ENCODE data around the gene KLHL29.

The KLHL29 gene

GRCh38 chr2:23649819-23650218 lies 264.8 kb downstream of the KLHL29 start:
- H3K27ac ChIP-seq: no peak overlapping the region
- TF ChIP-seq, protein P1, sequence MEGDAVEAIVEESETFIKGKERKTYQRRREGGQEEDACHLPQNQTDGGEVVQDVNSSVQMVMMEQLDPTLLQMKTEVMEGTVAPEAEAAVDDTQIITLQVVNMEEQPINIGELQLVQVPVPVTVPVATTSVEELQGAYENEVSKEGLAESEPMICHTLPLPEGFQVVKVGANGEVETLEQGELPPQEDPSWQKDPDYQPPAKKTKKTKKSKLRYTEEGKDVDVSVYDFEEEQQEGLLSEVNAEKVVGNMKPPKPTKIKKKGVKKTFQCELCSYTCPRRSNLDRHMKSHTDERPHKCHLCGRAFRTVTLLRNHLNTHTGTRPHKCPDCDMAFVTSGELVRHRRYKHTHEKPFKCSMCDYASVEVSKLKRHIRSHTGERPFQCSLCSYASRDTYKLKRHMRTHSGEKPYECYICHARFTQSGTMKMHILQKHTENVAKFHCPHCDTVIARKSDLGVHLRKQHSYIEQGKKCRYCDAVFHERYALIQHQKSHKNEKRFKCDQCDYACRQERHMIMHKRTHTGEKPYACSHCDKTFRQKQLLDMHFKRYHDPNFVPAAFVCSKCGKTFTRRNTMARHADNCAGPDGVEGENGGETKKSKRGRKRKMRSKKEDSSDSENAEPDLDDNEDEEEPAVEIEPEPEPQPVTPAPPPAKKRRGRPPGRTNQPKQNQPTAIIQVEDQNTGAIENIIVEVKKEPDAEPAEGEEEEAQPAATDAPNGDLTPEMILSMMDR (conservative IDR thresholded peaks at IDR 0.05): no peak
- no peak for TF ChIP-seq ZFX (IDR thresholded peaks at IDR 0.05)

DNA sequence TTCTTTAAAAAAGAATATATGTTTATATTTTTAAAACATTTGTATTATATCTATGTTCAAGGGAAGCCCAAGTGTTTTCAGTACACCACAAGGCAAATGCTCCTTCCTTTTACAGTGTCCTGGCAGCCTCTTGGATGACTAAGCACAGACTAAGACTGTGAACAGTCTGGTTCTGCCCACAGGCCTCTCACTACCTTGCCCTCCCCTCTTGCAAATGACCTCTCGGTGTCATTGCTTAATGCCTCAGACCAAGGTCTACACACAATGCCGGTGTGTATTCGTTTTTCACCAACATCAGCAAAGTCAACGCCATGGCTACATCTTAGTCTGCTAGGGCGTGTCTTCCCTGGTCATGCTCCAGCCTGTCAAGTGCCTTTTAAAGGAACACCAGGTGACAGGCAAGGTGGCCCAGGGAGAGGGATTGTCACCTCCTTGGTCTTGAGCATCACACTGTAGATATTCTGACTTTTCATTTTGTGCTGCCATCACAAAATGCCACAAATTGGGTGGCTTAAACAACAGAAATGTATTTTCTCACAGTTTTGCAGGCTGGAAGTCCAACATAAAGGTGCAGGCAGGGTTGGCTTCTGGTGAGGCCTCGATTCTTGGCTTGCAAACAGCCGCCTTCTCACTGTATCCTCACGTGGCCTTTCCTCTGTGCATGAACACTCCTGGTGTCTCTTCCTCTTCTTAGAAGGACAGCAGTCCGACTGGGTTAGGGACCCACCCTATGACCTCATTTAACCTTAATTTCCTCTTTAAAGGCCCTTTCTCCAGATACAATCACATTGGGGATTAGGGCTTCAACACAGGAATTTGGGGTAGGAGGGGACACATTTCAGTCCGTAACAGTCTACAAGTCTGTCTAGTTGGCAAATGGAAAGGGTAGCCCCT lies 266.5 kb downstream of the KLHL29 start:
- TF ChIP-seq, protein P1 (conservative IDR thresholded peaks at IDR 0.05): no peak
- no peak for TF ChIP-seq ZFX (IDR thresholded peaks at IDR 0.05)
- H3K27ac ChIP-seq: no peak overlapping the region

GRCh38 chr2:23653326-23653725 lies 268.3 kb downstream of the KLHL29 start:
- no peak overlapping the region for H3K27ac ChIP-seq
- TF ChIP-seq, protein P1 (conservative IDR thresholded peaks at IDR 0.05): no peak
- no peak for TF ChIP-seq ZFX (IDR thresholded peaks at IDR 0.05)

DNA sequence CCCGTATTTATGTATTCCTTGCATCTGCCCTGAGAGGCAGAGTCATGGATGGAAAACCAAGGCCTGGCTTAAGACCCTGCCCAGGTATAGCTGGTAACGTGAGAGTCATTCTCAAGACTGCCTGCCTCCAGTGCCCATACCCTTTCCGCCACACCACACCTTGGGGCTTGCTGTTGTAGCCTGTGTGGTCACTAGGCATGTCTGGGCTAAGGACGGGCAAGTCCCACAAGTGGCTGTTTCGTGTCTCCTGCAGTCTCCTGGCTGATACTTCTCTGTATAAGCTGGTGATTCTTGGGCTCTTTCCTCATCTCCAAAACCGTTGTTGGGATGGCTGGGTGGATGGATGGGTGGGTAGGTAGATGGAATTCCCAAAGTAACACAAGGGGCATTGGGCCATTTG lies 269.8 kb downstream of the KLHL29 start:
- no peak overlapping the region for H3K27ac ChIP-seq
- TF ChIP-seq, protein P1 (conservative IDR thresholded peaks at IDR 0.05): no peak
- TF ChIP-seq ZFX (IDR thresholded peaks at IDR 0.05): no peak

DNA sequence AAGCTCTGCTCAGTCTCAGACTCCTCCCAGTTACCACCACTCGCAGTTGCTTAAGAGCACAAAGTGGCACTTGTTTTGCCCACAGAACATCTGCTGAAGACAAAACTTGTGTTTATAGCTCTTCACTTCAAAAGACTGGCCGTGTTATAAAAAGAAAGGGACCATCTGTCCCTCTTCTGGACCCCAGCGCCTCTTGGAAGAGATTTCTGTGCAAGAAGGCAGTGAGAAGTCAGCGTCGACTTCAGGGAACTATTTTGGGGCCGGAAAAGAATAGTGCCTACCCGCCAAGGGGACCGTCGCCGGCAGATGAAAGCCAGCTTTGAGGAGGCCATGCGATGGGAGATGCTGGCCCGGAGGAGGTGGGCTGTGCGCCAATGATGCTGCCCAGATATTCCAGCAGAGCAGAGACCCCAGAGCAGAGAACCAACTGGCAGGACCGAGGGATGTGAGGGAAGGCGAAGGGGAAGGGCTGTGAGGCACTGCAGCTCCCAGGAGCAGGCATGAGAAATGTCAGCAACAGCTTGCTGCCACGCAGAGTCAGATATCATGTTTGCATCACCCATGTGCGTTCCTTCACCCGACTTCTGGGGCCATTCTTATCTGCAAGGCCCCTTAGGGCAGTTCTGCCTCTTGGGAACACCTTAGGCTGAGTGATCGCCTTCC lies 271.1 kb downstream of the KLHL29 start:
- TF ChIP-seq, protein P1 (conservative IDR thresholded peaks at IDR 0.05): no peak
- no peak for TF ChIP-seq ZFX (IDR thresholded peaks at IDR 0.05)
- H3K27ac ChIP-seq: no peak overlapping the region

GRCh38 chr2:23656597-23656973 lies 271.6 kb downstream of the KLHL29 start:
- TF ChIP-seq, protein P1 (conservative IDR thresholded peaks at IDR 0.05): no peak
- TF ChIP-seq ZFX (IDR thresholded peaks at IDR 0.05): no peak
- H3K27ac ChIP-seq: no peak overlapping the region

DNA sequence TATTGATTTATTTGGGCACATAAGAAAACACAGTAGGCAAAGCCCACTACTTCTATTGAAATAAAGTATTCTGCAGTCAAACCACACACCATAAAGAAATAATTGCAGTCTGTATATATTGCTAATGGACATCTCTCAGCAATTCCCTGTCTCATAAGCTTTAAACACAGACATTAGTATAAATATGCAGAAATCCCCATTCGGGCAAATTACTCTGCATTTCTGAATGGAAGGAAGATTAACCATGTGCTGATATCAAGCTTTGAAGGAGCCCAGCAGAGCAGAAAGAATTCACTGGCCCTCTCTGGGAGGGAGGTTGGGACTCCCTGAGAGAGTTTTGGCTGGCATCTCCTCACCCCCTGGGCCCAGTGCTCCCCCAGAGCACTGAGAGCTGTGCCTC lies 272.4 kb downstream of the KLHL29 start:
- no peak overlapping the region for H3K27ac ChIP-seq
- TF ChIP-seq, protein P1 (conservative IDR thresholded peaks at IDR 0.05): no peak
- no peak for TF ChIP-seq ZFX (IDR thresholded peaks at IDR 0.05)
